ENCODE results near the gene PCDH9.

DNA sequence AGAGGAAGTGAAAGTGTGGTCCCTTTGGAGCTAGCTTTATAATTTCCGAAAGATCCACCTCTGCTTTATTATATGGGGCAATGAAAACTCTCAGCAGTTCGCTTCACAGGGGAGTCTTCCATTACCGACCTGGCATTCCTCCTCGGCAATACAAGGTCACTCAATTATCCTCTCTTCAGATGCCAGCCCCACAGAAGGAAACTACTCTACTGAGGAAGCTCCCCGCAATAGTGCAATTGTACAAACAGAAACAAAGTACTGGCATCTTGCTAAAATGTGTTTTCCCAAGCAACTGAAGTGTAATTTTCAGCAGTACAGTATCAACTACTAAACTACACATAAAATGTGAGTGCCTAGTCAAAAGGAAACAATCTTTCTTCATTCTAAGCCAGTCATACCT is 702.0 kb downstream of the PCDH9 start:
- TF ChIP-seq POLR2AphosphoS5 (IDR thresholded peaks at IDR 0.05; ENCODE audit: insufficient read depth in 1 of 2, low read depth in 1 of 2), result no peak
- no peak for TF ChIP-seq POLR2A (IDR thresholded peaks at IDR 0.05)
